Gastrocnemius medialis (tissue), 4 donors: ENCODE results near the gene GABRG3. TPM values are rescaled to one million over a fixed set of nuclear protein-coding genes. Genes with fewer than 3 reads are reported as not detected.

ENCODE experiments used
- ATAC-seq, 2 donors: fragments of 150-250 bp; one replicate each; pipeline ENCODE4 v1.9.1; 2016
- DNase-seq, 2 donors: peaks; one replicate each; pipeline ENCODE4 v3.0.0-alpha.2; 2019
- H3K27ac ChIP-seq, 4 donors: fragments of 200-600 bp; sonication (generic); 1 replicate in 1 of 4; 2 replicates in 3 of 4; pipeline ENCODE4 v1.5.1; 2016 to 2018; ENCODE audit warnings: mild to moderate bottlenecking in 2 of 4, moderate library complexity in 1 of 4
- H3K27me3 ChIP-seq, 3 donors: fragments of 200-600 bp; sonication (generic) in 2 of 3; 1 replicate in 1 of 3; 2 replicates in 2 of 3; pipeline versions ENCODE4 v1.5.1 to v1.6.0; 2016 to 2019; ENCODE audit warnings: mild to moderate bottlenecking in 1 of 3, moderate library complexity in 1 of 3
- H3K36me3 ChIP-seq, 2 donors: fragments of 200-600 bp; sonication (generic) in 1 of 2; one replicate each; pipeline ENCODE4 v1.5.1; 2017 to 2018
- H3K4me1 ChIP-seq, 2 donors: fragments of 200-600 bp; sonication (generic) in 1 of 2; one replicate each; pipeline ENCODE4 v1.5.1; 2016 to 2017; ENCODE audit warnings: mild to moderate bottlenecking in 2 of 2
- H3K4me3 ChIP-seq, 4 donors: fragments of 200-600 bp; sonication (generic) in 3 of 4; 1 replicate in 1 of 4; 2 replicates in 3 of 4; pipeline ENCODE4 v1.5.1; 2016 to 2019; ENCODE audit warnings: mild to moderate bottlenecking in 2 of 4
- H3K9me3 ChIP-seq, 3 donors: fragments of 200-600 bp; sonication (generic) in 2 of 3; 1 replicate in 1 of 3; 2 replicates in 2 of 3; pipeline ENCODE4 v1.5.1; 2016 to 2019
- POLR2A ChIP-seq, 2 donors: fragments of 450-650 bp; IDR thresholded peaks; one replicate each; pipeline ENCODE4 v1.6.1; 2017; ENCODE audit warnings: antibody characterized with exemption in 2 of 2, mild to moderate bottlenecking in 2 of 2, moderate library complexity in 2 of 2
- in situ Hi-C, 4 donors: fragments of 200-750 bp; cut with MboI; loops; one replicate each; pipeline versions ENCODE4 v1.15.0 to v1.8.0; 2017; ENCODE audit warnings: low sequenced_read_pairs in 4 of 4
- intact Hi-C: fragments of 100-400 bp; cut with DNase I; formaldehyde crosslinking; loops from one replicate; pipeline ENCODE4 v1.15.1; 2023; ENCODE audit warnings: low total_unique reads
- total RNA-seq, 4 donors: library from RNA; depleted of rRNA; stranded (reverse); fragments of >200 nt; gene quantifications; one replicate each; pipeline versions ENCODE4 v1.1.0 to v1.2.3, GENCODE V29; 2016
- TF ChIP-seq, protein P1 (sequence below), 5 experiments: fragments of 450-650 bp in 3 of 5; fragments of 200-600 bp in 2 of 5; sonication (generic) in 2 of 5; IDR thresholded peaks in 4 of 5; conservative IDR thresholded peaks in 1 of 5; 1 replicate in 4 of 5; 2 replicates in 1 of 5; pipeline ENCODE4 v1.5.1; 2016 to 2019; ENCODE audit warnings: antibody characterized with exemption in 5 of 5, mild to moderate bottlenecking in 3 of 5, moderate library complexity in 3 of 5

The GABRG3 gene
- total RNA-seq, 4 donors from 2014 or later = not detected

DNA sequence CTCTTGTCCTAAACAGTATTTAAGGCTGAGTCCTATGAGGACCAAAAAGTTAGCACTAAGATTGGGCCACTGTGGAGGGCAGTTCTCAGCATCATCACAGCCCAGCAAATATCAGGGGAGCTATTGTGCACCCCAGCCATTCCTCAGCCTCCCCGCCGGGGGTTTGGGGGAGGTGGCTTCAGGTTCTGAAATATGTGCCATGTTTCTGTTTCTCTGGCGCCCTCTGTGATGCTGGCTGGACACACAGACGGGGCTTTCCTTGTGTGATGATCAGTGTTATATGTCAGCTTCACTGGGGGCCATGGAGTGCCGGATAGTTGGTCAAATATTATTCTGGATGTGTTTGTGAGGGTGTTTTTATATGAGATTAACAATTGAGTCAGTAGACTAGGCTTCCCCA is 106.8 kb downstream of the GABRG3 start:
- TF ChIP-seq POLR2A (IDR thresholded peaks at IDR 0.05) = no peak
- TF ChIP-seq, protein P1, sequence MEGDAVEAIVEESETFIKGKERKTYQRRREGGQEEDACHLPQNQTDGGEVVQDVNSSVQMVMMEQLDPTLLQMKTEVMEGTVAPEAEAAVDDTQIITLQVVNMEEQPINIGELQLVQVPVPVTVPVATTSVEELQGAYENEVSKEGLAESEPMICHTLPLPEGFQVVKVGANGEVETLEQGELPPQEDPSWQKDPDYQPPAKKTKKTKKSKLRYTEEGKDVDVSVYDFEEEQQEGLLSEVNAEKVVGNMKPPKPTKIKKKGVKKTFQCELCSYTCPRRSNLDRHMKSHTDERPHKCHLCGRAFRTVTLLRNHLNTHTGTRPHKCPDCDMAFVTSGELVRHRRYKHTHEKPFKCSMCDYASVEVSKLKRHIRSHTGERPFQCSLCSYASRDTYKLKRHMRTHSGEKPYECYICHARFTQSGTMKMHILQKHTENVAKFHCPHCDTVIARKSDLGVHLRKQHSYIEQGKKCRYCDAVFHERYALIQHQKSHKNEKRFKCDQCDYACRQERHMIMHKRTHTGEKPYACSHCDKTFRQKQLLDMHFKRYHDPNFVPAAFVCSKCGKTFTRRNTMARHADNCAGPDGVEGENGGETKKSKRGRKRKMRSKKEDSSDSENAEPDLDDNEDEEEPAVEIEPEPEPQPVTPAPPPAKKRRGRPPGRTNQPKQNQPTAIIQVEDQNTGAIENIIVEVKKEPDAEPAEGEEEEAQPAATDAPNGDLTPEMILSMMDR (IDR thresholded peaks at IDR 0.05 in 4 of 5, conservative IDR thresholded peaks at IDR 0.05 in 1 of 5) = no peak
- intact Hi-C loops = no loop called here
- ATAC-seq (no peak), DNase-seq (no peak)
- in situ Hi-C loops = loop anchor here in 1 of 4 donors (10.0 kb wide), 1 partner anchor 63 kb away; no protein-coding TSS in a partner anchor
- Histone ChIP-seq H3K9me3 (no peaks in the 10 kb centered on the region), H3K27me3 (no peaks in the 10 kb centered on the region), H3K4me3 (no peak overlapping the region), H3K36me3 (no peaks in the 10 kb centered on the region), H3K4me1 (no peaks in the 10 kb centered on the region), H3K27ac (no peak overlapping the region)

- intact Hi-C loops = no loop called here
- in situ Hi-C loops = loop anchor here in 1 of 4 donors (10.0 kb wide), 1 partner anchor 63 kb away; no protein-coding TSS in a partner anchor
These were observed 110.9 kb downstream of the GABRG3 start for GRCh38 chr15:27081676-27082418.

DNA sequence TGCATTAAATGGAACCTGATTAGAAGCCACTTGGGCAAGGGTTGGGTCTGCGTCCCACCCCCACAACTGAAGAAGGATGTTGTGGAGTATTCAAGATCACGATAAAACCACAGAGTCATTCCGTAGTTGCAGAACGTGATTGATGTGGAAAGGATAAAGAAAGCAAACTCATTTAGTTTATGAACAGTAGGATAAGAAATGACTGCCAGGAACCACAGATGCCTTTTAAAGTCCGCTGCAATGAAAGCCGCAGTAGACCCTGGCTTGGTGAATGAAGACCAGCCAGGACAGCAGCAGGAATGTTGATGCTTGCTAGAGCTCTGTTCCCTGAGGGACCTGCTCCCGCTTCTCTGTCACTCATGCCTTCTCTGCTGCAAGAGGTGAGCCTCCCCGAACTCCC is 111.5 kb downstream of the GABRG3 start:
- in situ Hi-C loops = loop anchor here in 1 of 4 donors (10.0 kb wide), 1 partner anchor 62 kb away; no protein-coding TSS in a partner anchor
- Histone ChIP-seq H3K4me1 (no peaks in the 10 kb centered on the region), H3K27ac (no peak overlapping the region), H3K27me3 (no peaks in the 10 kb centered on the region), H3K36me3 (no peaks in the 10 kb centered on the region), H3K4me3 (no peak overlapping the region), H3K9me3 (no peaks in the 10 kb centered on the region)
- TF ChIP-seq POLR2A (IDR thresholded peaks at IDR 0.05) = no peak
- TF ChIP-seq, protein P1 (IDR thresholded peaks at IDR 0.05 in 4 of 5, conservative IDR thresholded peaks at IDR 0.05 in 1 of 5) = no peak
- intact Hi-C loops = no loop called here
- ATAC-seq = no peak
- no peak for DNase-seq

More at GRCh38 chr15:27081676-27082418, 110.9 kb downstream of the GABRG3 start:
- DNase-seq (no peak), ATAC-seq (no peak)
- H3K4me3 ChIP-seq = no peak overlapping the region
- no peaks in the 10 kb centered on the region for H3K36me3 ChIP-seq
- TF ChIP-seq POLR2A (IDR thresholded peaks at IDR 0.05) = no peak
- TF ChIP-seq, protein P1 (IDR thresholded peaks at IDR 0.05 in 4 of 5, conservative IDR thresholded peaks at IDR 0.05 in 1 of 5) = no peak
- no peaks in the 10 kb centered on the region for H3K27me3 ChIP-seq
- no peaks in the 10 kb centered on the region for H3K4me1 ChIP-seq
- H3K9me3 ChIP-seq = no peaks in the 10 kb centered on the region
- H3K27ac ChIP-seq = no peak overlapping the region

DNA sequence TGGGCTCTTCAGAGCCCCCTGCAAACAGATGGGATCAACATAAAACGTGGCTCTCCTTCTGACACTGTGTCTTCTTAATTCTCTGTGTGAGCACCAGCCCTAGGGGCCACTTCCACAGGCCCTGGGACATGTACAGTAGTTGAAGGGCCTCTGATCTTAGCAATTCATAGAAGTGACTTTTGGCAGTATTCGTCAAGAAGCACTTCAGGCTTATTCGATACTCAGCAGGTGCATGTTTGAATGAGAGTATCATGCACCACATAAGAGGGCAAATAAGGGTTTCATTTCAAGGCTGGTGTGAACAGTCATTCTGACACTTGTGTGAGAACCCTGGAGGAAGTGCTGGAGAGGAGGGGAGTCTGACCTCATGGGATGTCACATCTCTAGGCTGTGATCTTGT is 113.9 kb downstream of the GABRG3 start:
- H3K27ac ChIP-seq = no peak overlapping the region
- DNase-seq (no peak), ATAC-seq (no peak)
- H3K9me3 ChIP-seq = no peaks in the 10 kb centered on the region
- H3K27me3 ChIP-seq = no peaks in the 10 kb centered on the region
- in situ Hi-C loops (loop anchor here in 1 of 4 donors (10.0 kb wide), 1 partner anchor 60 kb away; no protein-coding TSS in a partner anchor), intact Hi-C loops (no loop called here)
- no peaks in the 10 kb centered on the region for H3K36me3 ChIP-seq
- H3K4me3 ChIP-seq = no peak overlapping the region
- H3K4me1 ChIP-seq = no peaks in the 10 kb centered on the region
- no peak for TF ChIP-seq POLR2A (IDR thresholded peaks at IDR 0.05)

- Histone ChIP-seq H3K36me3 (no peaks in the 10 kb centered on the region), H3K4me3 (no peak overlapping the region), H3K4me1 (no peaks in the 10 kb centered on the region), H3K27ac (no peak overlapping the region), H3K27me3 (no peaks in the 10 kb centered on the region), H3K9me3 (no peaks in the 10 kb centered on the region)
- TF ChIP-seq, protein P1 (IDR thresholded peaks at IDR 0.05 in 4 of 5, conservative IDR thresholded peaks at IDR 0.05 in 1 of 5) = no peak
- TF ChIP-seq POLR2A (IDR thresholded peaks at IDR 0.05) = no peak
- in situ Hi-C loops = loop anchor here in 1 of 4 donors (10.0 kb wide), 1 partner anchor 59 kb away; no protein-coding TSS in a partner anchor
- intact Hi-C loops = no loop called here
- ATAC-seq (no peak), DNase-seq (no peak)
These were observed 115.2 kb downstream of the GABRG3 start for GRCh38 chr15:27086149-27086548.
